Measurements from ENCODE around the gene SHANK1. TPM values are rescaled to one million over a fixed set of nuclear protein-coding genes. Genes with fewer than 3 reads are reported as not detected.

The SHANK1 gene
- total and polyA plus RNA-seq, 2 of the 4 experiments (the other 2 are of a cell fraction): 6.1 to 6.7 TPM

DNA sequence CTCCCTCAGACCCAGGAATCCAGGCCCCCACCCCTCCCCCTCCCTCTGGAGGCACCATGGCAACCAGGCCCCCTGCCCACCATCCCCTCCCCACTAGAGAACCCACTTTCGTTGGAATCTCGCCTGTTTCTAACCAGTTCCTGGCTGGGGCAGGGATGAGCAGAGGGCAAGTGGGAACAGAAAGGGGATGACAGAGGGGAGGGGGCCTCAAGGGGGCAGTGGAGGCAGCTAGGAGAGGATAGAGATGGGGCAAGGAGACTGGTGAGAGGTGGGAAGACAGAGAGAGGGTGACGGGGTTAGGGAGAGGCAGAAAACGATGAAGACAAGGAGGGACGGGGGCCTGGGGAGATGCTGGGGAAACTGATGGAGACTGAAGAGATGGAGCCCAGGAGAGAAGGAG is 70.9 kb downstream of the SHANK1 start:
- Histone ChIP-seq H2BK120ac (ENCODE audit: low read depth, low read length) (no peak overlapping the region), H3K14ac (replicated peaks; ENCODE audit: low read depth, low read length) (no peak overlapping the region), H2AK5ac (ENCODE audit: low read depth, low read length) (no peak overlapping the region), H2BK5ac (ENCODE audit: low read depth, low read length, poor library complexity, severe bottlenecking) (no peak overlapping the region), H4K8ac (ENCODE audit: low read depth in 2 of 2, low read length in 2 of 2) (no peak overlapping the region), H3K18ac (ENCODE audit: low read depth, low read length) (no peak overlapping the region), H3K4ac (ENCODE audit: low read depth, low read length) (no peak overlapping the region), H3K27me3 (ENCODE audit: control insufficient read depth, insufficient read depth, low read length) (peaks cover 4% of the 10 kb centered on the region; the same call in 1 of the 2 replicates), H4K91ac (ENCODE audit: insufficient read depth, low read depth, low read length) (no peak overlapping the region), H3K9me3 (ENCODE audit: control insufficient read depth, insufficient read depth, low read length) (no peaks in the 10 kb centered on the region), H3K36me3 (ENCODE audit: control insufficient read depth, insufficient read depth, low read length) (no peaks in the 10 kb centered on the region), H2BK20ac (ENCODE audit: low read depth, low read length) (no peak overlapping the region), H3K79me1 (ENCODE audit: low read depth in 1 of 2, low read length in 2 of 2) (no peaks in the 10 kb centered on the region), H4K20me1 (ENCODE audit: insufficient read depth, low read length) (no peaks in the 10 kb centered on the region), H2AFZ (replicated peaks; ENCODE audit: low read length, poor library complexity) (no peak overlapping the region), H3K9ac (ENCODE audit: low read depth, low read length) (no peak overlapping the region), H3K56ac (ENCODE audit: extremely low read depth, insufficient read depth, low read length) (no peak overlapping the region), H3K23ac (ENCODE audit: low read depth, low read length) (no peak overlapping the region), H3K9me1 (ENCODE audit: insufficient read depth, low read length) (no peaks in the 10 kb centered on the region), H3K4me1 (ENCODE audit: control insufficient read depth, insufficient read depth, low read length) (no peaks in the 10 kb centered on the region), H2AK9ac (replicated peaks; ENCODE audit: low read depth, low read length, poor library complexity) (no peak overlapping the region), H2BK15ac (ENCODE audit: low read depth, low read length) (no peak overlapping the region), H4K5ac (ENCODE audit: low read depth, low read length) (no peak overlapping the region), H3K27ac (ENCODE audit: insufficient read depth, low read length) (no peak overlapping the region), H3K4me2 (ENCODE audit: low read depth, low read length) (no peak overlapping the region), H3K4me3 (ENCODE audit: insufficient read depth, low read depth, low read length) (no peak overlapping the region)
- TF ChIP-seq SMC3 (IDR thresholded peaks at IDR 0.05; ENCODE audit: low read depth, low read length): no peak
- TF ChIP-seq, protein P1, sequence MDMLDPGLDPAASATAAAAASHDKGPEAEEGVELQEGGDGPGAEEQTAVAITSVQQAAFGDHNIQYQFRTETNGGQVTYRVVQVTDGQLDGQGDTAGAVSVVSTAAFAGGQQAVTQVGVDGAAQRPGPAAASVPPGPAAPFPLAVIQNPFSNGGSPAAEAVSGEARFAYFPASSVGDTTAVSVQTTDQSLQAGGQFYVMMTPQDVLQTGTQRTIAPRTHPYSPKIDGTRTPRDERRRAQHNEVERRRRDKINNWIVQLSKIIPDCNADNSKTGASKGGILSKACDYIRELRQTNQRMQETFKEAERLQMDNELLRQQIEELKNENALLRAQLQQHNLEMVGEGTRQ (IDR thresholded peaks at IDR 0.05; ENCODE audit: low read depth, low read length): no peak
- no peak for TF ChIP-seq RAD21 (IDR thresholded peaks at IDR 0.05; ENCODE audit: low read length)
- no peak for TF ChIP-seq BHLHE40 (IDR thresholded peaks at IDR 0.05; ENCODE audit: low read depth, low read length)
- no peak for TF ChIP-seq CHD1 (IDR thresholded peaks at IDR 0.05; ENCODE audit: low read depth, low read length)
- TF ChIP-seq MXI1 (IDR thresholded peaks at IDR 0.05; ENCODE audit: borderline replicate concordance, low read depth, low read length): no peak
- TF ChIP-seq, protein P2, sequence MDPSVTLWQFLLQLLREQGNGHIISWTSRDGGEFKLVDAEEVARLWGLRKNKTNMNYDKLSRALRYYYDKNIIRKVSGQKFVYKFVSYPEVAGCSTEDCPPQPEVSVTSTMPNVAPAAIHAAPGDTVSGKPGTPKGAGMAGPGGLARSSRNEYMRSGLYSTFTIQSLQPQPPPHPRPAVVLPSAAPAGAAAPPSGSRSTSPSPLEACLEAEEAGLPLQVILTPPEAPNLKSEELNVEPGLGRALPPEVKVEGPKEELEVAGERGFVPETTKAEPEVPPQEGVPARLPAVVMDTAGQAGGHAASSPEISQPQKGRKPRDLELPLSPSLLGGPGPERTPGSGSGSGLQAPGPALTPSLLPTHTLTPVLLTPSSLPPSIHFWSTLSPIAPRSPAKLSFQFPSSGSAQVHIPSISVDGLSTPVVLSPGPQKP (IDR thresholded peaks at IDR 0.05; ENCODE audit: borderline replicate concordance, low read depth, low read length): no peak
- TF ChIP-seq MAFK (IDR thresholded peaks at IDR 0.05; ENCODE audit: low read depth, low read length): no peak
- no peak for TF ChIP-seq RCOR1 (IDR thresholded peaks at IDR 0.05; ENCODE audit: insufficient replicate concordance, low read length)
- no peak for TF ChIP-seq RFX5 (IDR thresholded peaks at IDR 0.05; ENCODE audit: low read depth, low read length)
- TF ChIP-seq FOS (IDR thresholded peaks at IDR 0.05; ENCODE audit: low read depth, low read length): no peak
- no peak for TF ChIP-seq POLR2A (IDR thresholded peaks at IDR 0.05; ENCODE audit: low read depth, low read length)
- in situ Hi-C loops (cut with MboI; ENCODE audit: low sequenced_read_pairs) (no loop called here), dilution Hi-C loops (cut with HindIII; ENCODE audit: low sequenced_read_pairs, unreplicated experiment) (no loop called here), intact Hi-C loops (cut with micrococcal nuclease) (no loop called here)
- ChIA-PET CTCF (no interaction called here), POLR2A (ENCODE audit: unreplicated experiment) (no interaction called here)
- DNase-seq: no peak
- no TSS peak for BruUV-seq (replicated peaks)
- 48% methylated on average over 3 of the region's 5 CpGs; no CpG with 5 or more reads in 1 of the 2 experiments for WGBS, 2 experiments (ENCODE audit: extremely low coverage in 2 of 2, insufficient read length in 1 of 2)
- no peak for ATAC-seq (ENCODE audit: low read depth)
